ENCODE data around the gene CCDC88B.
A peak's percentile ranks its signal among the peaks of the same experiment; 100 is the strongest.
"Not testable (repeated sequence)": the region's sequence is repeated elsewhere in the genome, so short reads cannot be mapped to it uniquely, and the experiment has no call there.

The CCDC88B gene

DNA sequence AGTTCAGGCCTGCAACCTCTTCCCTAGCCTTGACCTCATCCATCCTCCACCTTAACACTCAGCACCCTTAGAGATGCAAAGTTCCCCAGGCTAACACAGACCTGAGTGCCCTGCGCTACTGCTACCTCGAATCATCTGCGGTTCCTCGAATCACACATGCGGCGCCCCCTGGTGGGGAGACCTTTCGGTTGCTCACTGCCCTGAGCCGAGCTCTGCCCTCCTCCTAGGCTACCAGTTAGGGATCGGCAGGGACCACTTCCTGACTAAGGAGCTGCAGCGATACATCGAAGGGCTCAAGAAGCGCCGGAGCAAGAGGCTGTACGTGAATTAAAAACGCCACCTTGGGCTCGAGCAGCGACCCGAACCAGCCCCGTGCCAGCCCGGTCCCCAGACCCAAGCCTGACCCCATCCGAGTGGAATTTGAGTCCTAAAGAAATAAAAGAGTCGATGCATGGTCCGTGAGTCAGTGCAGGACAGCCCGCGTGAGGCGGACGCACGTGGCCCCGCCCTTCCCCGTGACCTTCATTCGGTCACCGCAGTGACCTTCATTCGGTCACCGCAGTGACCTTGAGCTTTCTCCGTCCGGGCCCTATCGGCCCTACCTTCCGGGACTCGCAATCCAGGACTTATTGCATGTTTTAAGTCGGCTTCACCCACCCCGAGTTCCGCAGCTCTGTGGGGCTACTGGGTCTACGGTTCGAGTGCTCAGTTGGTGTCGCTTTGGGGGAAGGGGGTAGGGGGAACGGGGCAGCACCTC lies 35.5 kb upstream of the CCDC88B start:
- DNase-seq = peak; percentile 70

DNA sequence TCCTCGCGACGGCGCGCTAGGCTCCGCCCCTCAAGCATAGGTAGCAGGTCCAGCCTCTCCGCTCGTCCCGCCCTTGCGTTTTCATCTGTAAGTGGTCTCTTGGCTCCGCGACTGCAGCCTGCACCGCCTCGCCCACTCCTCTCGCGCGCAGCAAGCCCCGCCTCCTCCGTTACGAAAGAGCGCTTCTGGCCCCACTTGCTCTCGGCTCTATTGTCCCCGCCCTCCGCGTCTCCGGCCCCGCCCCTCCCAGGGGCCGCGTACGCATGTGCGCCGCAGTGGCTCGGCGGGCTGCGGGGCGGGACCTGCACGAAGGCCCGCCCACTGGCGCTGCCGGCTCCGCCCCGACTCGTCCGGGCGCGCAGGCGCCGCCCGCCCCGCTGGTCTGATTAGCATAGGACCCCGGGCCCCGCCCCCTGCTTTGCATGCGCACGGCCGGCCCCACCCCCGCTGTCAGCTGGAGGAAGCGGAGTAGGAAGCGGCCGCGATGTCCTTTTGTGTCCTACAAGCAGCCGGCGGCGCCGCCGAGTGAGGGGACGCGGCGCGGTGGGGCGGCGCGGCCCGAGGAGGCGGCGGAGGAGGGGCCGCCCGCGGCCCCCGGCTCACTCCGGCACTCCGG lies 34.8 kb upstream of the CCDC88B start, which contains the start of gene ESRRA:
Gene ESRRA, plus strand, starts transcription at position 450 of the 616 bp plus-strand sequence. CDS start 1,656 bp downstream, outside the sequence.
- peak; percentile 99 for DNase-seq

DNA sequence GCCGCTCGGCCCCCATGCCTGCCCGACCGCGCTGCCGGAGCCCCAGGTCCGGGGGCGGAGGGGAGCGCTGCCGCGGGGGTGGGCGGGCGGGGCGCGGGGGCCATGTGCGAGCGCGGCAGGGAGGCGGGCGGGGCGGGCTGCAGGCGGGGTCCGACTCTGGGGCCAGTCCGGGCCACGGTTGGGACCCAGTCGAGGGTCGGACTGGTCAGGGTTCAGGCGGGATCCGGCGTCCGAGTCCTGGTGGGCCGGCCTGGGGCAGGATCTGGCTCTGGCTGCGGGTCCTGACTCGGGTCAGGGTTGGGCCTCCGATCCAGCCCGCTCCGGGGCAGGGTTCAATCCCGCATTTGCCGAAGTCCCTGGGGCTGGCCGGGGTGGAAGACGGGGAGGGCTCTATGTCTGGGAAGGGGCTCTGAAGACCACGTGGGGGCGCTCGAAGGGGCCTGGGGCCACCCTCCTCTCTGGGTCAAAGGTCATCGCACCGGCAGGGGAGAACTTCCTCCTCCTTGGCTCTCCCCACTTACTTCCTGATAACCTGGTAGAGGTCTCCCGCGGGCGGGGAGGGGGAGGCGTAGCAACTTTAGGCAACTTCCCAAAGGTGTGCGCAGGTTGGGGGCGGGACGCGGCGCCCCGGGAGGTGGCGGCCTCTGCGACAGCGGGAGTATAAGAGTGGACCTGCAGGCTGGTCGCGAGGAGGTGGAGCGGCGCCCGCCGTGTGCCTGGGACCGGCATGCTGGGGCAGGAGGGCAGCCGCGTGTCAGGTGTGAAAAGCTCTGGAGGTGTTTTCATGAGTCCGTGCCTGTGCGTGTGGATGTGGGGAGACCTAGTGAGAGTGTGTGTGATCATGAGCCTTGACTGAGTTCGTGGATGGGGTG lies 34.1 kb upstream of the CCDC88B start:
- peak; percentile 20 for DNase-seq

DNA sequence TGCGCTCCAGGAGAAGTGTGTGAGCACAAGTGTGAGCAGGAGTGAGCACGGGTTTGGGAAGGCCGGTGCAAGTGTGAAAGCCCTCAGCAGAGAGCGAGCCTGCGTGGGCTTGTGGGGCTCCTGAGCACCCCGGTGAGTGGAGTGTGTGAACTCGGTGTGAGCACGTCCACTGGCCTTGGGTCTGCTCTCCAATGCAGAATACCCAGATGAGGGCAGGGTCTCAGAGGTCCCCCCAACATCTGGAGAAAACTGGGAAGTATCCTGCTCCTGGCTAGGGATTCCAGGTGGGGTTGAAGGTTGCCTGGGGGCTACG lies 33.5 kb upstream of the CCDC88B start:
- no peak for DNase-seq

DNA sequence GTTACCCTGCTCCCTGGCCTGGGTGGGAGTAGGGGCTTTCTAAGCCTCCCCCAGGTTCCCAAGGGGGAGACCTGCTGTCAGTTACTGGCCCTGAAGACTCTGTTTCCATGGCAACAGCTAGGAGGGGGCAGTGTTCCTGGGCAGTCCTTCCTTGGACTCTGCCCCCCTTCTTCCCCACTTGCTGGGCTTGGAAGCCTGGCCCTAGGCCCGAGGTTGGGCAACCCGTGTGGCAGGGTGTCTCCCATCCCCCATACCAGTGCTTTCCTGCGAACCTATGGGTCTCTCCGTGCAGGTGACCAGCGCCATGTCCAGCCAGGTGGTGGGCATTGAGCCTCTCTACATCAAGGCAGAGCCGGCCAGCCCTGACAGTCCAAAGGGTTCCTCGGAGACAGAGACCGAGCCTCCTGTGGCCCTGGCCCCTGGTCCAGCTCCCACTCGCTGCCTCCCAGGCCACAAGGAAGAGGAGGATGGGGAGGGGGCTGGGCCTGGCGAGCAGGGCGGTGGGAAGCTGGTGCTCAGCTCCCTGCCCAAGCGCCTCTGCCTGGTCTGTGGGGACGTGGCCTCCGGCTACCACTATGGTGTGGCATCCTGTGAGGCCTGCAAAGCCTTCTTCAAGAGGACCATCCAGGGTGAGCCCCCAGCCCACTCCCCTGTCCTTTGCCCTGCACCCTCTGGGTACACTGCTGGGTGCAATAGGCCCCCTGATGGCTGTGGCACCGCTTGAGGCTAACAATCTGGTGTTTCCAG lies 33.0 kb upstream of the CCDC88B start:
- no peak for DNase-seq

DNA sequence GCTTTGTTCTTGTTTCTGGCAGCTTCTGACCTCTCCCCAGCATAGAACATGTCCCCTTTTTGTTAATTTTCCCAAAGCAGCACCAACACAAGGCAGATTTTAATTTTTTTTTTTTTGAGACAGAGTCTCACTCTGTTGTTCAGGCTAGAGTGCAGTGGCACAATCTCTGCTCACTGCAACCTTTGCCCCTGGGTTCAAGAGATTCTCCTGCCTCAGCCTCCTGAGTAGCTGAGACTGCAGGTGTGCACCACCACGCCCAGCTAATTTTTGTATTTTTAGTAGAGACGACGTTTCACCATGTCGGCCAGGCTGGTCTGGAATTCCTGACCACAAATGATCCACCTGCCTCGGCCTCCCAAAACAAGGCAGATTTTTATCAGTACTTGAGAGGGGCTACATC lies 32.2 kb upstream of the CCDC88B start:
- not testable (repeated sequence) for DNase-seq

DNA sequence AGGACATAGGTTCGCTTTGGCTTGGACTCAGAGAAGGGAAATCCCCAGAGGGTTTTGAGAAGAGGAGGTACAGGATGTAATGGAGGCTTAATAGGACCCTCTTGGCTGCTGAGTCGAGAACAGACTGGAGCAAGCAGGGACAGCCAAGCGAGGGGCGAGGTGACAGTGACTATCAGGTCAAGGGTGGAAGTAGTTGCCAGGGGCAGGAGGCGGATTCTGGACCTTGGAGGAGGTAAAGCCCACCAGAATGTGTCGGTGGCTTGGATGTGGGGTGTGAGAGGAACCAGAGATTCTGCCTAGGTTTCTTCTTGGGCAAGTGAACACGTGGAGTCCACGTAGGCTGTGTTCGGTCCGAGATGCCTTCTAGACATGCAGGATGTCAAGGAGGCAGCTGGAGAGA lies 27.1 kb upstream of the CCDC88B start:
- no peak for DNase-seq

DNA sequence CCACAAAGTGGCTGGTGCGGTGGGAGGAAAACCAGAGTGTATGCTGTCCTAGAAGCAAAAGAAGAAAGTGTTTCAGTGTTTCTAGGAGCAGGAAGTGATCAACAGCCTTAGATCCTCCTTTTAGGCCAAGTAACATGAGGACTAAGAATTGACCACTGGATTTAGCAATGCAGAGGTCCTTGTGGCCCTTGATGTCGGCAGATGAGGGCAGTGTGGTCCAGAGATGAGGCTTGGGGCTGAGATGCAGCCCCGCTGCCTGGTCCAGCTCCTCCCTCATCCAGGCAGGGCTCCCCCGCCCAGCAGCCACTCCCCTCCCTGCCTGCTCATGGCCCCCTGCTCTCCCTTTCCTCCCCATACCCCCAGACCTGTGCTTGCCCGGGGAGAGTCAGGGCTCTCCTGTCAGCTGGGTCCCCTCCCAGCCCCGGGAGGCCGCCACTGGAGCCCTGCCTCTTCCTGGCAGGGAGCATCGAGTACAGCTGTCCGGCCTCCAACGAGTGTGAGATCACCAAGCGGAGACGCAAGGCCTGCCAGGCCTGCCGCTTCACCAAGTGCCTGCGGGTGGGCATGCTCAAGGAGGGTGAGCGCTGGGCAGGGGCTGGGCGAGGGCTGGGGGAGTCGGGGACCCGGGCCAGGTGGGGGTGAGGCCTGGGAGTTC lies 26.4 kb upstream of the CCDC88B start:
- no peak for DNase-seq

DNA sequence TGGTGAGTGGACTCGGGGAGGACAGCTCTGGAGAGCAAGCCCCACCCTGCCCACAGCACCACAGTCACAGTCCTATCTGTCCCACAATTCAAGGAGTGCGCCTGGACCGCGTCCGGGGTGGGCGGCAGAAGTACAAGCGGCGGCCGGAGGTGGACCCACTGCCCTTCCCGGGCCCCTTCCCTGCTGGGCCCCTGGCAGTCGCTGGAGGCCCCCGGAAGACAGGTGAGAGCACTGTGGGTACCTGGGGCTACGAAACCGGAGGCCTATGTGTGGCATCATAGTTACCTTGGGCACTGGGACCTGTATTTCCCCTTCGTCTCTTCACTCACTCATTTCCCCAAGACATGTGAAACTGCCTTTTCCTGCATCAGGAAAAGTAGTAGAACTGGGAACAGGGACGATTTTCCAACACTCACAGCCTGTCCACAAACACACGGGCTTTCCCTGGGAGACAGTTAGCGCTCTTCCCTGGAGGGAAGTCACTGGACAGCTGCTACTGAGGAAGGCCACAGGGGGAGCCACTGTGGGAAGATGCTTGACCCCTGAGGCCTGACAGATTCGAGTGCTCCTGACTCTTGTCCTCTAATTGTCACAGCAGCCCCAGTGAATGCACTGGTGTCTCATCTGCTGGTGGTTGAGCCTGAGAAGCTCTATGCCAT lies 25.7 kb upstream of the CCDC88B start:
- DNase-seq = no peak

DNA sequence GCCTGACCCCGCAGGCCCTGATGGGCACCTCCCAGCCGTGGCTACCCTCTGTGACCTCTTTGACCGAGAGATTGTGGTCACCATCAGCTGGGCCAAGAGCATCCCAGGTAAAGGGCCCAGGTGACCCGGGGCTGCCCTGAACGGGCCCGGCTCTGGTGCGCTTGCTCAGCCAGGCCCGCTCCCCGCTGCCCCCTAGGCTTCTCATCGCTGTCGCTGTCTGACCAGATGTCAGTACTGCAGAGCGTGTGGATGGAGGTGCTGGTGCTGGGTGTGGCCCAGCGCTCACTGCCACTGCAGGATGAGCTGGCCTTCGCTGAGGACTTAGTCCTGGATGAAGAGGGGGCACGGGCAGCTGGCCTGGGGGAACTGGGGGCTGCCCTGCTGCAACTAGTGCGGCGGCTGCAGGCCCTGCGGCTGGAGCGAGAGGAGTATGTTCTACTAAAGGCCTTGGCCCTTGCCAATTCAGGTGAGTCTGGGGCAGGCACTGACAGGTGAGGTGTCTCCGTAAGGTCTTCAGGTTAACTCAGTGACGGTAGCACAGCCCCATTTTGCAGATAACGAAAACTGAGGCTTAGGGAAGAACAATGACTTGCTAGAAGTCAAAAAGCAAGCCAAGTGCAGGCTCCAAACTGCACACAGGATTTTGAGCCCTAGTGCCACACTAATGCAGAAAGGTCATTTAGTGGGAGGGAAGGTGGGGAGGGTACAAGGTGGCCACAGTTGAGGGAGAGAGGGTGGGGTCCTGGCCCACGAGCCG lies 25.0 kb upstream of the CCDC88B start:
- no peak for DNase-seq

DNA sequence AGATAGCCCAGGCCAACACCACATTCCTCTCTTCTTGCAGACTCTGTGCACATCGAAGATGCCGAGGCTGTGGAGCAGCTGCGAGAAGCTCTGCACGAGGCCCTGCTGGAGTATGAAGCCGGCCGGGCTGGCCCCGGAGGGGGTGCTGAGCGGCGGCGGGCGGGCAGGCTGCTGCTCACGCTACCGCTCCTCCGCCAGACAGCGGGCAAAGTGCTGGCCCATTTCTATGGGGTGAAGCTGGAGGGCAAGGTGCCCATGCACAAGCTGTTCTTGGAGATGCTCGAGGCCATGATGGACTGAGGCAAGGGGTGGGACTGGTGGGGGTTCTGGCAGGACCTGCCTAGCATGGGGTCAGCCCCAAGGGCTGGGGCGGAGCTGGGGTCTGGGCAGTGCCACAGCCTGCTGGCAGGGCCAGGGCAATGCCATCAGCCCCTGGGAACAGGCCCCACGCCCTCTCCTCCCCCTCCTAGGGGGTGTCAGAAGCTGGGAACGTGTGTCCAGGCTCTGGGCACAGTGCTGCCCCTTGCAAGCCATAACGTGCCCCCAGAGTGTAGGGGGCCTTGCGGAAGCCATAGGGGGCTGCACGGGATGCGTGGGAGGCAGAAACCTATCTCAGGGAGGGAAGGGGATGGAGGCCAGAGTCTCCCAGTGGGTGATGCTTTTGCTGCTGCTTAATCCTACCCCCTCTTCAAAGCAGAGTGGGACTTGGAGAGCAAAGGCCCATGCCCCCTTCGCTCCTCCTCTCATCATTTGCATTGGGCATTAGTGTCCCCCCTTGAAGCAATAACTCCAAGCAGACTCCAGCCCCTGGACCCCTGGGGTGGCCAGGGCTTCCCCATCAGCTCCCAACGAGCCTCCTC lies 24.1 kb upstream of the CCDC88B start:
- not testable (repeated sequence) for DNase-seq

DNA sequence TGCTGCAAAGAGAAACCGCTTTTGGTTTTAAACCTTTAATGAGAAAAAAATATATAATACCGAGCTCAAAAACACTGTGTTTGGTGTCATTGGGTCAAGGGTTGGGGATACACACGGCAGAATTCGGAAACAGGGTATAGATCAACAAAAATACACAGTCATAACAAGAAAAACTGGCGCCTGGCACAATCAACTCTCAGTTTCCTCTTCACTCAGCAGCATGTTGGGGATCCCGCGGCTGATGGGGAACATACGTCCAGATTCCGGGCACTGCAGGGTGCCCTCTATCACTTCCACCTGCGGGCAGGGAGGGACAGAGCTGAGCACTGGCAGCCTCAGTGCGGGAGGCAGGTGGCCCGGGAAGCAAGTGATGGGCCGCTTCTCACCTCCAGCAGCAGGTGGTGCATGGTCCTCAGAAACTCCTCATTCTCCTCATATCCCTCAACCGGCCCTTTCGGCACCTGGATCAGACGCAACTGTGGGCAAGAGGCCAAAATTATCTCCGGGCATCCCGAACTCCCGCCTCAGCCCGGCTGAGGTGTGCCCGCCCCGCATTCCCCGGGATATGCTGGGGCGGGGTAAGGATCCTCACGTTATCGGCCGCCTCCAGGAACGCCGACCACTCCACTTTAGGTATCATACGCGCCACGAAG lies 23.2 kb upstream of the CCDC88B start:
- no peak for DNase-seq

DNA sequence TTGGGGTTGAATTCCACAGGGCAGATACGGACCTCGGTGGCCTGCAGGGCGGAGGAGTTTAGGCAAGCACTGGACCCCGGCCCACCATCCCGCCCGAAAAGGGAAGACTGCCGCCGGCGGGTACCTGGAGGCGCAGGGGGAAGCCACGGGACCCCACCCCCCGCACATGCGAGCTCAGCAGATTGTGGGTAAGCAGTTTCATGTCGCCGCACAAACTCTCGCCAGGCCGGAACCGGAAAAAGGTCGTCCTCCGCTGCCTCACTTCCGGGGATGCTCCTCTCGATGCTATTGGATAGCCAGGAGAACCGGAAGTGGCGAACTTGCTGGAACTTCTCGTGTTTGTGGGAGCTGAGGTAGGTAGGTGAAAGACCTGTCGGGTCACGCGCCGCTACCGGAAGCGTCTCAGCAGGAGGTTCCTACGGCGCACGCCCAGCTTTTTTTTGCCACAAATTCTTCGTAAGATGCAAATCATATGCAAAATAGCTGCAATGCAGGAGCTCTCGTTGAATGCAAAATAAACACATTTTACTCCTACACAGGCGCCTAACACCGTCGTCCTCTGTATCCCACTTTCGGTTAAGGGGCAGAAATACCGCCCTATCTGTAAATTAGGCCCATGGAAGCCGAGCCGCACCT lies 22.6 kb upstream of the CCDC88B start, which contains the start of gene TRMT112:
Gene TRMT112, minus strand, starts transcription at position 235 of the 636 bp plus-strand sequence. Its CDS starts 33 bp downstream, at position 202.
- peak; percentile 95 for DNase-seq

DNA sequence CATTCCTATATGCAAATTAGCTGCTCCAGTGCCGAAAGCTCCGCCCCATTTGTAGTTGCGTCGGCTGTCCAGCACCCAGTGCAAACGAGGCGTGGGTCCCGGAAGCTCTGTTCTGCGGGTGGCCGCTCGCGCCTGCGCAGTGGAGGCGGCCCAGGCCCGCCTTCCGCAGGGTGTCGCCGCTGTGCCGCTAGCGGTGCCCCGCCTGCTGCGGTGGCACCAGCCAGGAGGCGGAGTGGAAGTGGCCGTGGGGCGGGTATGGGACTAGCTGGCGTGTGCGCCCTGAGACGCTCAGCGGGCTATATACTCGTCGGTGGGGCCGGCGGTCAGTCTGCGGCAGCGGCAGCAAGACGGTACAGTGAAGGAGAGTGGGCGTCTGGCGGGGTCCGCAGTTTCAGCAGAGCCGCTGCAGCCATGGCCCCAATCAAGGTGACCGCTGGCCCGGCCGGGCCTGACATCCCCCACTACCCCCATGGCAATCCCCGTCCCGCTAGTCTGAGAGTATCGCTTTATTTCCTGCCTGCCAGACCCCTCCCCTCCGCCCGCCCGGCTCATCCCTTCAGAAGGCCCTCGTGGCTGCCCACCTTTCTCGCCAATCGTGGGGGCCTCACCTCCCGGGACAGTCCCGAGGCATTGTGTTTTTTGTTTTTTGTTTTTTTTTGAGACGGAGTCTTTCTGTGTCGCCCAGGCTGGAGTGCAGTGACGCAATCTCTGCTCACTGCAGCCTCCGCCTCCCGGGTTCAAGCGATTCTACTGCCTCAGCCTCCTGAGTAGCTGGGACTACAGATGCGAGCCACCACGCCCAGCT lies 21.8 kb upstream of the CCDC88B start, which contains the start of gene PRDX5:
Gene PRDX5, plus strand, starts transcription at position 161 of the 805 bp plus-strand sequence. Its CDS starts 95 bp downstream, at position 256.
- DNase-seq = peak; percentile 94

DNA sequence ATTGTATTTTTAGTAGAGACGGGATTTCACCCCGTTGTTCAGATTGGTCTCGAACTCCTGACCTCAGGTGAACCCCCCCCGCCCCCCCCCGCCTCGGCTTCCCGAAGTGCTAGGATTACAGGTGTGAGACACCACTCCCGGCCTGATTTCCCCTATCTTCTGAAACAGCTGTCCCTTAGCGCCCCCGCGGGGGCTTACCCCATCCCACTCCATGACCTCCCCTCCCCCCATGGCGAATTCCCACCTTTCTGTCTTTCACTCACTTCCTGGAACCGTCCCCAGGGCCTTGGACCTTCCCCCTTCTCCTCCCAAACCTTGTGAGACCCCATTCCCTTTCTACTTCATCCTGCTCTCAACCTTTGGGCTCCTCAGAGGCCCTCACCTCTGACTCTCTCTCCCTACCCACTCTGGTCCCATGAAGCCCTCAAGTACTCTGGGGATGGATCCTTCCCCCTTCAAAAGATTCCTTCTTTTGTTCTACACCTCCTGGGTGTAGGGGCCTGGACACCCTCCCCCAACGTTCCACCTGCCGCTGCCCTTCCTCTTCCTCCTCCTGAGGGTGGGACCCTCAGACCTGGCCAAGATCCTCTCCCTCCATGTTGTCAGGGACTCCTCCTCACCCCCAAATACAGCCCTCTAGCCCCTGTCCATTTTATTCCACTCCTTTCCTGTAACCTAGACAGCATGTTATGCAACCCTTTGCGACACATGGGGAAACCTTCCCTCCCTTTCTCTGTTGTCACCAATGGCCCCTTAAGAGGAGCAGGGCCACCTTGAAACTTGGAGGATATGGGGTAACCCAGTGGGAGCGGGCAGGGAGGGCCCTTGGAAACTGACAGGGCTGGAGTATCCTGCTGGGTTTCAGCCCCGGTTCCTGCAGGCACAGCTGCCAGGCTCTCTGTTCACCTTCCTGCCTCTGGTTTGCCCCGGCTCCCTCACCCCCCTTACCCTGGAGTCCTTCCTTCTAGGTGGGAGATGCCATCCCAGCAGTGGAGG lies 20.9 kb upstream of the CCDC88B start:
- DNase-seq = no peak

DNA sequence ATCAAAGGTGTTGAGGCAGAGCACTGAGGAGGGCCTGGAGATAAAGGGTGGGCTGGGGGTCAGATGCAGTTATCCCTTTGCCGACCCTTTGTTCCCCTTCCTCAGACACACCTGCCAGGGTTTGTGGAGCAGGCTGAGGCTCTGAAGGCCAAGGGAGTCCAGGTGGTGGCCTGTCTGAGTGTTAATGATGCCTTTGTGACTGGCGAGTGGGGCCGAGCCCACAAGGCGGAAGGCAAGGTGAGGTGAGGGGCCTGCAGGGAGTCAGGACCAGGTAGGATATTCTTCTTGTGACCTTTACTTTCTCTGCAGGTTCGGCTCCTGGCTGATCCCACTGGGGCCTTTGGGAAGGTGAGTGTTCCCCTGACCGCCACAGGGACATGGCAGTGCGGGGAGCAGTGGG lies 19.4 kb upstream of the CCDC88B start:
- DNase-seq = no peak

DNA sequence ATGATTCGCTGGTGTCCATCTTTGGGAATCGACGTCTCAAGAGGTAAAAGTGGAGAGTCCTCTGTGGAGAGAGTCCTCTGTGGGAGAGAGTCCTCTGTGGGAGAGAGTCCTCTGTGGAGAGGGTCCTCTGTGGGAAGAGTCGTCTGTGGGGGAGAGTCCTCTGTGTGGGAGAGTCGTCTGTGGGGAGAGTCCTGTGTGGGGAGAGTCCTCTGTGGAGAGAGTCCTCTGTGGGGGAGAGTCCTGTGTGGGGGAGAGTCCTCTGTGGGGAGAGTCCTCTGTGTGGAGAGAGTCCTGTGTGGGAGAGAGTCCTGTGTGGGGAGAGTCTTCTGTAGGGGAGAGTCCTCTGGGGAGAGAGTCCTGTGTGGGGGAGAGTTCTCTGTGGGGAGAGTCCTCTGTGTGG lies 19.0 kb upstream of the CCDC88B start:
- DNase-seq = no peak

All from NCI-H2227 treated with DMSO at 0.1 percent for 48 hours (cell line).